GM12891 (cell line): ENCODE measurements around the gene CCT5.

ENCODE experiments used
- POLR2A ChIP-seq: IDR thresholded peaks from 2 replicates; pipeline ENCODE4 v1.6.1; 2011; ENCODE audit warnings: low read depth, low read length, control low read depth
- TAF1 ChIP-seq: IDR thresholded peaks from 2 replicates; pipeline ENCODE4 v1.6.1; 2011; ENCODE audit warnings: low read depth, low read length, control low read depth

- TF ChIP-seq POLR2A (no peak), TAF1 (no peak)
These were observed 44.0 kb downstream of the CCT5 start for GRCh38 chr5:10293907-10294662.
